ENCODE results near the gene CARNS1. TPM values are rescaled to one million over a fixed set of nuclear protein-coding genes. Genes with fewer than 3 reads are reported as not detected.

The CARNS1 gene, protein sequence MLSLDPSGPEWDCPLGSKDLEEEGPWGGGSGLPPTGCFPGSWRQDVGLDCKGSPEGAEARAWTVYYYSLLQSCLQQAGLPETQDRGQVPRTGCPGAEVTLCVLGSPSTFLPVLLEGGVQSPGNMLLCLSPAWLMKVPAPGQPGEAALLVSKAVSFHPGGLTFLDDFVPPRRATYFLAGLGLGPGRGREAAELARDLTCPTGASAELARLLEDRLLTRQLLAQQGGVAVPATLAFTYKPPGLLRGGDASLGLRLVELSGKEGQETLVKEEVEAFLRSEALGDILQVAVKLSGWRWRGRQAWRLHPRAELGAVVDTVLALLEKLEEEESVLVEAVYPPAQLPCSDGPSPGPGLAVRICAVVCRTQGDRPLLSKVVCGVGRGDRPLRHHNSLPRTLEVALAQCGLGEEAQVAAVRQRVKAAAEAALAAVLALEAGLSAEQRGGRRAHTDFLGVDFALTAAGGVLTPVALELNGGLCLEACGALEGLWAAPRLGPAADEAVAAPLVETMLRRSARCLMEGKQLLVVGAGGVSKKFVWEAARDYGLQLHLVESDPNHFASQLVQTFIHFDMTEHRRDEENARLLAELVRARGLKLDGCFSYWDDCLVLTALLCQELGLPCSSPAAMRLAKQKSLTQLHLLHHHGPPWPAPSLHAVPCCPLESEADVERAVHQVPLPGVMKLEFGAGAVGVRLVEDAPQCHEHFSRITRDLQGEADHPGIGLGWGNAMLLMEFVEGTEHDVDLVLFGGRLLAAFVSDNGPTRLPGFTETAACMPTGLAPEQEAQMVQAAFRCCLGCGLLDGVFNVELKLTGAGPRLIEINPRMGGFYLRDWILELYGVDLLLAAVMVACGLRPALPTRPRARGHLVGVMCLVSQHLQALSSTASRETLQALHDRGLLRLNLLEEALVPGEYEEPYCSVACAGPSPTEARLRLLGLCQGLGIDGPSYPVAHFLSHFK
- total RNA-seq: 0.63 TPM
- polyA plus RNA-seq: 0.76 TPM

DNA sequence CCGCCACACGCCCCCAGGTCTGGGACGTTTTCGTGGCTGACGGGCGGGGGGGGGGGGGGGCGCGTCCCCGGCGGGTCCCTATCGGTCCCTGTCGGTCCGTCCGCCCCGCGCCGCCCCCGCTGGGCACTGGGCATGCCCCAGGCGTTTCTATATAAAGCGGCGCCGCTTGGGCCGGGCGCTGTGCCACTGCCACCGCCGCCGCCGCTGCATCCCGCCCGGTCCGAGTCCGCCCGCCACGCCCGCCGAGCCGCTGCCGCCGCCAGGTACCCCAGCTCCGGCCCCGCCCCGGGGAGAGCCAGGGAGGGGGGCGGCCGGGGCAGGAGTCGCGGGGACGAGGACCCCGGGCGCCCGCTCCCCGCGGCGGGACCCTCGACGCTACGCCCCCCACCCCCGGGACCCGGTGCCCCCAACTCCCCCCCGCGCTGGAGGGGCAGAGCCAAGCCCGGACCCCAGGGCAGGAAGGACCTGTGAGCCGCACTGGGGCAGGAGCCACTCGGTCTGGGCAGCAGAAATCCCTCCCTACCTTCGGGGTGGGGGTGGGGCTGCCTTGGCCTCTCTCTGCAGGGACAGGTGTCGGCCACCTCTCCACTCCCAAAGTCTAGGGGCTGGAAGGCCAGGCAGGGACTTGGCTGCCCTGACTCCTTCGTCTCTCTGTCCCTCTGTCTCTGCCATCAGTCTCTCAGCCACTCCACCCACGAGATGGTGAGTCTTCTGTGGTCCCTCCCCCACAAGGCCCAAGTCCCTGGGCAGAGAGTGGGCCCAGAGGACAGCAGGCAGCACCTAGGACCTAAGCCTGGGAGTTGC is at the start of gene CARNS1:
TSS of gene CARNS1 (plus strand) at position 178 of the 804 bp plus-strand sequence. CDS start at position 700, 522 bp downstream.
- no peak for DNase-seq (ENCODE audit: extremely low spot score)
- no peak within 1 kb of the TSS for H3K27ac ChIP-seq (ENCODE audit: low read depth)
- peaks cover 2% of the 10 kb centered on the region for H3K4me1 ChIP-seq (ENCODE audit: insufficient read depth)

DNA sequence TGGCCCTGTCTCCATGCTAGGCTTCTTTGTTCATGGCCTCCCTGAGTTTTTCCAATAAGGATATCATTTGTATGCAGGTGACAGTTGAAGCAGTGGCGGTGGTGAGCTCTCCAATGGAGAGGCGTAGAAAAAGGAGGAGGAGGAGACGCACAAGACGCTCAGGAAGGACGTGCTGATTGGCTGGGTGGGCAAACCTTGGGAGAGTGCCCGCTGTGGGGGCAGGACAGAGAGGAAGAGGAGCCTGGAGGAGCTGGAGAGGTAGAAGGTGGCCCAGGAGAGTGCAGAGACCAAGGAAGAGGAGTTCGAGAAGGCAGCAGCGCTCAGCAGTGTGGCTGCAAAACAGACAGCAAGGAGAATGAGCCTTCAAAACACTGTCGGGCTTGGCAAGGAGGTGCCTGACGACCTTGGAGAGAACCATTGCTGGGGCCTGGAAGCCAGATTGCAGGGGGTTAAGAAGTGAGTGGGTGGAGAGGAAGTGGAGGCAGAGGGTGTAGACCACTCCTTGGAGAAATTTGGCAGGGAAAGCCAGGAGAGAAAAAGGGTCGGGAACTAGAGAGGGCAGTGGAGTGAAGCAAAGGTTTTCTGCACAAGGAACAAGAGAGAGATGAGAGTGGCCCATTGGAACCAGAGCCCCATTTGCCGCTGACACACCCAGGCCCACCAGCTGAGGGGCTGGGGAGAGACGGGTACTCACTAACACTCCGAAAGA is 49.6 kb upstream of the CARNS1 start:
- H3K36me3 ChIP-seq (ENCODE audit: insufficient read depth): no peaks in the 10 kb centered on the region
- 57% methylated on average over 14 of the region's 14 CpGs for WGBS
- no peak for DNase-seq (ENCODE audit: extremely low spot score)
- peak overlapping the region; percentile 70 for H3K27ac ChIP-seq (ENCODE audit: low read depth)
- H3K4me3 ChIP-seq (ENCODE audit: low read depth, low read length): no peak overlapping the region
- peaks cover 2% of the 10 kb centered on the region for H3K4me1 ChIP-seq (ENCODE audit: insufficient read depth)

More for the DNA sequence above, at the start of gene CARNS1:
- peak within 1 kb of the TSS; percentile 22 for H3K4me3 ChIP-seq (ENCODE audit: low read depth, low read length)
- 6% methylated on average over 67 of the region's 67 CpGs for WGBS
- H3K36me3 ChIP-seq (ENCODE audit: insufficient read depth): no peaks in the 10 kb centered on the region

DNA sequence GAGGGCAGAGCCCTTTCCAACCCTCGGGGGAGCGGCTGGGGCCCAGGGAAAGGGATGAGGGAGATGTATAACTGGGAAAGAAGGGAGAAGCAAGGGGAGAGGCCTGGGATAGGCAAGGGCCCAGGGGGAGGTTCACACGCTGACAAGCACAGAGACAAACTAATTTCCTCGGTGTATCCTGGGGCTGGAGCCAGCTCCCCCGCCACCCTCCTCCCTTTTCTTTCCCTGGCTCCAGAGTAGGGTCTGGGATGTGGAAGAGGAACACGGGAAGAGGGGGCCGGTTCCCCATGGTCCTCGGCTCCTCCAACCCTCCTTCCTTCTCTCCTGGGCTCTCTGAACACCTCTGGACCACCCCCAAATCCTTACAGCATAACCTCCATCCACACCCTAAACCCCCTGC is 48.9 kb upstream of the CARNS1 start:
- no peaks in the 10 kb centered on the region for H3K36me3 ChIP-seq (ENCODE audit: insufficient read depth)
- peaks cover 2% of the 10 kb centered on the region for H3K4me1 ChIP-seq (ENCODE audit: insufficient read depth)
- 23% methylated on average over 8 of the region's 8 CpGs for WGBS
- H3K27ac ChIP-seq (ENCODE audit: low read depth): peak overlapping the region; percentile 70
- no peak overlapping the region for H3K4me3 ChIP-seq (ENCODE audit: low read depth, low read length)
- DNase-seq (ENCODE audit: extremely low spot score): no peak

DNA sequence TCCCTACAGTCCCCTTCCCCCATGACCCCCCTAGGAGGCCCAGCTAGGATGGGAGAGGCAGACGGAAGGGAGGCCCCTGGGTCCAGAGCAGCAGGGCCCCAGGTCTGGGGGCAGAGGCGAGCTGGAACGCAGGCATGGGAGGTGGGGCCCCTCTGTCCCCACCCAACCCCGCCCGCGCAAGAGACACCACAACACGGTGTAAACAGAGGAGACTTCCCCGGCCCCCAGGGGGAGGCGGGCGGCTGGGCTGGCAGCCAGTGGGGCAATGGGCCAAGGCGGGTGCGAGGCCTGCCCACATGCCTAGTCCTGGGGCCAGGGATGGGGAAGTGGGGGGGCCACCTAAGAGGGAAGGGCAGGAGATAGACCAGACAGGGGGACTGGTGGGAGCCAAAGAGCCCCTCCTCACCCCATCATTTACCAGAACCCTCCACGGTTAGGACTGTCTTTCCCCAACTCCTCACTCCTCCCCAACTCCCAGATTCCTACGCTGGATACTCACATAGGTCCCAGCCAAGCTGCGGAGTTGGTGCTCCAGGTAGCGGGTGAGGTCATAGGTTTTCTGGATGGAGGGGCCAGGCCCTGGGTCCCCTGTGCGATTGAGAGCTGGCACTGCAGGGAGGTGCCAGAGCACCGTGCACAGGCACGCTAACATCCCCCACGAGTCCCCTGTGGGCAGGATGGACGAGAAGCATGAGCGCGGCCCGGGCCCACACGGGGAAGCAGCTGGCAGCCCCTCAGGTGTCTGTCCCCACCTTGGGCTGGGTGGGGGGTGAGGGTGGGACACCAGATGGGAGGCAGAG is 48.3 kb upstream of the CARNS1 start:
- H3K27ac ChIP-seq (ENCODE audit: low read depth): peak overlapping the region; percentile 70
- no peak overlapping the region for H3K4me3 ChIP-seq (ENCODE audit: low read depth, low read length)
- H3K36me3 ChIP-seq (ENCODE audit: insufficient read depth): no peaks in the 10 kb centered on the region
- peaks cover 2% of the 10 kb centered on the region for H3K4me1 ChIP-seq (ENCODE audit: insufficient read depth)
- DNase-seq (ENCODE audit: extremely low spot score): no peak
- 36% methylated on average over 25 of the region's 25 CpGs for WGBS

DNA sequence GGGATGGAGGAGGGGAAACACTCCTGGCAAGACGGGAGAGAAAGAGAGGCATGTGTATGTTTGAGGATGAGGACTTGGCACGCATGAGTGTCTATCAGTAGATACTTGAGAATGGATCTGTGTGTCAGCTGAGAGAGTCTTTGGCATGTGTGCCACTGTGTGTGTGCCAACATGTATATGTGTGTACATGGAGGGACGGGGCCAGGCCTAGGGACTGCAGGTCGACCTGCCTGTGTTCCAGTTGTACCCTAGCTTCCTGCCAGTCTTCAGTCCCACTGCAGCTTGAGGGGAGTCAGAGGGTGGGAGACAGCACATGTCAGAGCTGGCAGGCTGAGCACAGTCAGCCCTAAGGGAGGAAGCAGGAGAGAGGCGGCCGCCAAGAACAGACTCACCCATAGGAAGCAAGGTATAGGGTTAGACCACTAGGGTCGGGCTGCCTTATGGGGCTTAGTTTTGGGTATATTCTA is 47.7 kb upstream of the CARNS1 start:
- 55% methylated on average over 7 of the region's 7 CpGs for WGBS
- H3K27ac ChIP-seq (ENCODE audit: low read depth): peak overlapping the region; percentile 13
- no peak overlapping the region for H3K4me3 ChIP-seq (ENCODE audit: low read depth, low read length)
- peaks cover 2% of the 10 kb centered on the region for H3K4me1 ChIP-seq (ENCODE audit: insufficient read depth)
- no peaks in the 10 kb centered on the region for H3K36me3 ChIP-seq (ENCODE audit: insufficient read depth)
- DNase-seq (ENCODE audit: extremely low spot score): no peak

DNA sequence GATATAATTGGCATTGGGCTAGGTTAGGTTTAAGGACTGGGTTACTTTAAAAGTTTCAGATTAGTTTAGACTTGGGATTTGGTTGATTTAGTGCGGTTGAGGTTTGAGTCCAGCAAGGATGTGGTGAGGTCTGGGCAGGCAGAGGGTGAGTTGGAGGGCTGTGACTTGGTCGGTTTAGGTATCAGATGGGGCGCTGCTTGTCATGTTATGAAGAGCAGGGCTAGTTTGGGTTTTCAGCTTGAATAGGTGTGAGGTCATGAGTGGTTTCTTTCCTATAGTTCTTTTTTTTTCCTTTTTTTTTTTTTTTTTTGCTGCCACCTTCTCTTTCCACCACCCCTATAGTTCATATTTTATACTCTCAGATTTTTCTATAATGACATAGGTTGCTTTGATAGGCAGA is 46.9 kb upstream of the CARNS1 start:
- no peak for DNase-seq (ENCODE audit: extremely low spot score)
- 80% methylated on average over 3 of the region's 3 CpGs for WGBS
- Histone ChIP-seq H3K36me3 (ENCODE audit: insufficient read depth) (no peaks in the 10 kb centered on the region), H3K4me3 (ENCODE audit: low read depth, low read length) (no peak overlapping the region), H3K27ac (ENCODE audit: low read depth) (no peak overlapping the region), H3K4me1 (ENCODE audit: insufficient read depth) (peaks cover 2% of the 10 kb centered on the region)

DNA sequence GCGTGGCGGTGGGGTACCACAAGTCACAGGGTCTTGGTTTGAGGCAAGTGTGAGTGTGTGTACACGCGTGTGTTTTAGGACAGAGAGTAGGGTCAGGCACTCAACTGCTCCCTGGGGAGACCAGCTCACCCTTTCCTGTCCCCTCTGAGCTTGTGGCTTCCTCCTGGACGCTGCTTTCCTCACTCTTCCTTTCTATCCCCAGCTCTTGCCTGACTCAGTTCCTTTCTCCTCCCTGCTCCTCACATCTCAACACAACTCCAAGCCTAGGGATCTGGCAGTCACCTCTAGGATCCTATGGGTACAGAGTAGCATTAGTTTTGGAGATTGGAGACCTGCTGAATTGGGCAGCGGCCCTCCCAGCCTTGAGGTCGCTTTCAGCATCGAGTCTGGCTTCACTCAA is 46.2 kb upstream of the CARNS1 start:
- peak overlapping the region; percentile 83 for H3K27ac ChIP-seq (ENCODE audit: low read depth)
- no peaks in the 10 kb centered on the region for H3K36me3 ChIP-seq (ENCODE audit: insufficient read depth)
- 81% methylated on average over 8 of the region's 8 CpGs for WGBS
- no peak overlapping the region for H3K4me3 ChIP-seq (ENCODE audit: low read depth, low read length)
- DNase-seq (ENCODE audit: extremely low spot score): no peak
- peaks cover 2% of the 10 kb centered on the region for H3K4me1 ChIP-seq (ENCODE audit: insufficient read depth)

DNA sequence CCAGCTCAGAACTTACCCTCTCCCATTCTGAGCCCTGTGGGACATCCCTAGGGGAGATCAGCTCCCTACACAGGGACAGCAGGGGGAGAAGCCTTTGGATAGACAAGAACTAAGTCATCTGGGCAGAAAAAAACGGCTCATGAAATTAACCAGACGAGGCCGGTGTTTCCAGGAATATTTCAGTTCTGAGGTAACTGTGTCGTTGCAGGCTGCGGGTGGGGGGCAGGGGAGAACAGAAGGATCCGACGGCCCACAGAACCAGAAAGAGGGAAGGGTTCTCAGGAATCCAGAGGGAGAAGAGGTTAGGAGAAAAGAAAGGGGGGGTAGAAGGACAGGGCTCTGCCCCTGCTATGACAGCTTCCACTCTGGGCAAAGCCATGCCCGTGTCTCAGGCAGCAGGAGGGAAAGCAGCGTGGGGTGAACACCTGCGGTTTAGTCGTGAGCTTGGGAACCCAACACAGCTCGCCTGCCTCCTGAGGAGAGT is 45.6 kb upstream of the CARNS1 start:
- peak overlapping the region; percentile 83 for H3K27ac ChIP-seq (ENCODE audit: low read depth)
- H3K4me1 ChIP-seq (ENCODE audit: insufficient read depth): peaks cover 2% of the 10 kb centered on the region
- DNase-seq (ENCODE audit: extremely low spot score): no peak
- no peak overlapping the region for H3K4me3 ChIP-seq (ENCODE audit: low read depth, low read length)
- 25% methylated on average over 12 of the region's 12 CpGs for WGBS
- H3K36me3 ChIP-seq (ENCODE audit: insufficient read depth): no peaks in the 10 kb centered on the region

DNA sequence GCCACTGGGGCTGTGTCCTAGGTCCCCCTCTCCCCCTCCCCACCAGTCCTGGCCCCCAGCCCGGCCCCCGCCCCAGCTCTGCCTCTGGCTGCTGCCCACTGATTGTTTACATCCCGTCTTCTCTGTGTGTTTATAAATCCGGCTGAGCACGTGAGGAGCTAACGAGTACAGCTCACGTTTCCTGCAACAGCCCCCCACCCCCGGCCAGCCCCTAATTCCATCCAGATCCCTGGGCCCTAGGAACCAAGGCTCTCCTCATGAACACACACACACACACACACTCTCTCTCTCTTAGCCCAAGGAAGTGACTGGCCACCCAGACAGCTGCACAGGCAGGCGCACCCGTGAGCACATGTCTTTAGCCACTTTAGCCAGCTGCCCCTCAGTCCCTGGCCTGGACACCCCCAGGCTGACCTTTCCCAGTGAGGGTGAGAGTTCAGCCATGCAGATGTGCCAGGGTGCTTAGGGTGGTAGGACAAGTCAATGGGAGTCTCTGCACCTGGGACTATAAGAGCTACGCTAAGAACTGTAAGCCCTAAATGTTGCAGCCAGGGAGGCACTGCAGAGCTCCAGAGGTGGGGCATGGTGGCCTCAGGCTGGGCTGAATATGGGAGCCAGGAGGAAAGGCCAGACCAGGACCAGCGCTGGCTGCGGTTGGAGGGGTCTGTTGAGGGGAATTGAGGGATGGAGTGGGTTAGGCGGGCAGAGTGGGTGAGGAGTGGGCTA is 45.0 kb upstream of the CARNS1 start:
- H3K4me3 ChIP-seq (ENCODE audit: low read depth, low read length): no peak overlapping the region
- H3K27ac ChIP-seq (ENCODE audit: low read depth): peak overlapping the region; percentile 74
- no peaks in the 10 kb centered on the region for H3K36me3 ChIP-seq (ENCODE audit: insufficient read depth)
- peaks cover 2% of the 10 kb centered on the region for H3K4me1 ChIP-seq (ENCODE audit: insufficient read depth)
- WGBS: 40% methylated on average over 14 of the region's 14 CpGs
- DNase-seq (ENCODE audit: extremely low spot score): no peak

DNA sequence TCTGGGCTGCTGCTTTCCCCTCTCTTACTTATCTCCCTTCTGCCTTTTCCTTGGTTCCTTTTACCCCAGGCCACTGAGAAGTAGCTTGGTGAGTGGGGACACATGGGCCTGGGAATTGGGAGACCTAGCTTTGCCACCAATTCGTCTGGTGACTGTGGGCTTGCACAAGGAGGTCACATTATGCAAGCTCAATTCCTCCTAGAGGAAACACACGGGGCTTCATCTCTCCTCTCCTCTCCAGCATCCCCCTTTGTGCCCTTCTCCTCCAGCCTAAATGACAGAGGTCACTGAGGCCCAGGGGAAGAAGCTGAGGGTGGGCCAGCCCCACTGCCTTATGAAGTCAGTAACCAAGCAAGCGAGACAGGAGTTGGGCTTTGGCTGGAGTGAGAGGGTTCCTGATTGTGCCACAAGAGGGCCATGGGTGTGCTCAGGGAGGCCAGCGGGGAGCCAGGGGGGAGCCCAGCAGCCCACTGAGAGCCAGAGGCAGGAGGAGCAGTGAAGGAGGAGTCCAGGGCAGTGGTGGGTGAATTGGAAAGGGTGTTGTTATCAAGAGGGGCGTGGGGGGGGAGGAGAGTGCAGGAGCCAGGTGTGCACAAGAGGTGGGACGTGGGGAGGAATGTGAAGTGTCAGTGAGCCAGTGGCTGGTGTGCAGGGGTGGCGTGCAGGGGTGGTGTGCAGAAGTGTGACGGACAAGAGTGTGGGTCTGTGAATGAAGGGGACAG is 44.1 kb upstream of the CARNS1 start:
- peaks cover 2% of the 10 kb centered on the region for H3K4me1 ChIP-seq (ENCODE audit: insufficient read depth)
- peak overlapping the region; percentile 77 for H3K4me3 ChIP-seq (ENCODE audit: low read depth, low read length)
- no peaks in the 10 kb centered on the region for H3K36me3 ChIP-seq (ENCODE audit: insufficient read depth)
- H3K27ac ChIP-seq (ENCODE audit: low read depth): peak overlapping the region; percentile 74
- DNase-seq (ENCODE audit: extremely low spot score): no peak
- WGBS: 49% methylated on average over 8 of the region's 8 CpGs

DNA sequence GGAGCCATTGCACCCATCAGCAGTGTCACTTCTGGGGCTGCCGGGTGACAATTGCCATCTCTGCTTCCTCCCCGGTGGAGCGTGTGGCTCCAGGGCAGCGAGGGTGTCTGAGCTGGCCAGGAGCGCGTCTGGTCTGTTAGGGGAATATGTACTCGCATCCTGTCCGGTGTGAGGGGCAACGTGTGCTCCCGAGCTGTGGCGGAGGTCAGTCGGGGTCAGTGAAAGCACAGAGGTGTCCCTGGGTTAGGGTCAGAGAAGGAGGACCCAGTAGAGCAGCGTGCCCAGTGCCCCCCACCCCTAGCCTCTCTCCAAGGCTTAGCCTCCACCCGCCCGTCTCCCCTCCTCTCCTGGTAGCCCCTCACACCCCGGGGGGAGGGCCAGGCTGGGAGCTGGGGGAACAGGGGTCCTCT is 43.6 kb upstream of the CARNS1 start:
- peak overlapping the region; percentile 77 for H3K4me3 ChIP-seq (ENCODE audit: low read depth, low read length)
- H3K27ac ChIP-seq (ENCODE audit: low read depth): peak overlapping the region; percentile 25
- no peak for DNase-seq (ENCODE audit: extremely low spot score)
- H3K4me1 ChIP-seq (ENCODE audit: insufficient read depth): peaks cover 2% of the 10 kb centered on the region
- no peaks in the 10 kb centered on the region for H3K36me3 ChIP-seq (ENCODE audit: insufficient read depth)
- 26% methylated on average over 16 of the region's 16 CpGs for WGBS
